GM12878 (cell line): Measurements from ENCODE around the gene NOM1. TPM values are rescaled to one million over a fixed set of nuclear protein-coding genes. Genes with fewer than 3 reads are reported as not detected.

Experiments used
- ATAC-seq: fragments of 200-7000 bp; cut with Tn5 transposase; 3 replicates; pipeline ENCODE4 v1.9.1; 2020; ENCODE audit warnings: mild to moderate bottlenecking, moderate library complexity
- BruUV-seq: library from RNA; stranded (reverse); fragments of 400-500 nt; replicated peaks from 2 replicates; lab custom pipeline; 2021; lab: Mats Ljungman, UMichigan
- CTCF ChIA-PET: fragments of 300-600 bp; sonication (Branson Sonifier 250); formaldehyde crosslinking; extraction: SDS; loops from one replicate; lab custom pipeline; 2021; ENCODE audit warnings: inconsistent platforms; lab: Yijun Ruan, JAX
- POLR2A ChIA-PET: fragments of 350-600 bp; formaldehyde crosslinking; extraction: SDS; loops from one replicate; lab custom pipeline; 2021; ENCODE audit warnings: inconsistent platforms; lab: Charles Lee
- RAD21 ChIA-PET: fragments of 300-600 bp; sonication (Branson Sonifier 250); formaldehyde crosslinking; loops from one replicate; lab custom pipeline; 2023; ENCODE audit warnings: antibody characterized with exemption; ENCODE audit not compliant: unreplicated experiment; lab: Charles Lee
- SMC1A ChIA-PET: fragments of 300-600 bp; sonication (Branson Sonifier 250); formaldehyde crosslinking; loops from one replicate; lab custom pipeline; 2023; ENCODE audit not compliant: unreplicated experiment, uncharacterized antibody; lab: Charles Lee
- DNase-seq: peaks from one replicate; pipeline ENCODE4 v3.0.0-alpha.2; 2011; ENCODE audit warnings: low read depth, low spot score
- FAIRE-seq: peaks from 3 replicates; lab custom pipeline; 2011; peaks lifted over from hg19 to GRCh38; lab: Jason Lieb, UNC
- H2AFZ ChIP-seq: 2 replicates; pipeline ENCODE4 v1.6.0; 2011; ENCODE audit warnings: low read depth, low read length, control low read depth; ENCODE audit not compliant: control insufficient read depth
- H3K27ac ChIP-seq: 2 replicates; pipeline ENCODE4 v1.5.1; 2011; ENCODE audit warnings: control low read depth; ENCODE audit not compliant: control insufficient read depth, insufficient read depth
- H3K27me3 ChIP-seq, 2 experiments: replicated peaks in 1 of 2; 2 replicates each; pipeline versions ENCODE4 v1.6.0 to v1.6.1; 2011; ENCODE audit warnings: low read length in 1 of 2; ENCODE audit not compliant: control insufficient read depth in 2 of 2, insufficient read depth in 2 of 2
- H3K36me3 ChIP-seq, 2 experiments: 2 replicates each; pipeline ENCODE4 v1.5.1; 2011; ENCODE audit warnings: low read length in 1 of 2; ENCODE audit not compliant: control insufficient read depth in 2 of 2, insufficient read depth in 2 of 2
- H3K4me1 ChIP-seq: 2 replicates; pipeline ENCODE4 v1.6.1; 2011; ENCODE audit warnings: mild to moderate bottlenecking, low read length, moderate library complexity, mixed read lengths; ENCODE audit not compliant: control insufficient read depth, insufficient read depth
- H3K4me2 ChIP-seq: 2 replicates; pipeline ENCODE4 v1.6.0; 2011; ENCODE audit warnings: control low read depth; ENCODE audit not compliant: control insufficient read depth, insufficient read depth
- H3K4me3 ChIP-seq: fragments of 200-600 bp; sonication (generic); 2 replicates; pipeline ENCODE4 v1.5.1; 2016
- H3K79me2 ChIP-seq: 2 replicates; pipeline ENCODE4 v1.6.0; 2011; ENCODE audit warnings: low read length; ENCODE audit not compliant: control insufficient read depth, insufficient read depth
- H3K9ac ChIP-seq: 2 replicates; pipeline ENCODE4 v1.8.0; 2011; ENCODE audit warnings: low read length, control low read depth, mixed read lengths; ENCODE audit not compliant: control insufficient read depth, insufficient read depth
- H3K9me3 ChIP-seq: replicated peaks from 3 replicates; pipeline ENCODE4 v1.5.1; 2011; ENCODE audit warnings: mild to moderate bottlenecking, low read length; ENCODE audit not compliant: control insufficient read depth, insufficient read depth
- H4K20me1 ChIP-seq: 2 replicates; pipeline ENCODE4 v1.6.0; 2011; ENCODE audit not compliant: control insufficient read depth, insufficient read depth
- HDGF ChIP-seq: fragments of 450-650 bp; IDR thresholded peaks from 2 replicates; pipeline ENCODE4 v1.6.1; 2016; ENCODE audit warnings: antibody characterized with exemption
- MEF2B ChIP-seq: fragments of 450-650 bp; IDR thresholded peaks from 2 replicates; pipeline ENCODE4 v1.6.1; 2018; ENCODE audit warnings: mild to moderate bottlenecking, moderate library complexity; ENCODE audit not compliant: partially characterized antibody, poor library complexity, severe bottlenecking
- MYB ChIP-seq: fragments of 150-350 bp; IDR thresholded peaks from 2 replicates; pipeline ENCODE4 v1.6.1; 2014; ENCODE audit warnings: mild to moderate bottlenecking, low read depth, low read length, borderline replicate concordance
- PAX8 ChIP-seq: fragments of 450-650 bp; IDR thresholded peaks from 2 replicates; pipeline ENCODE4 v1.6.1; 2017; ENCODE audit warnings: mild to moderate bottlenecking, moderate library complexity
- RAD51 ChIP-seq: fragments of 450-650 bp; IDR thresholded peaks from 2 replicates; pipeline ENCODE4 v1.6.1; 2016; ENCODE audit warnings: moderate library complexity, mild to moderate bottlenecking, inconsistent platforms
- RB1 ChIP-seq: fragments of 450-650 bp; formaldehyde crosslinking; IDR thresholded peaks from 2 replicates; pipeline ENCODE4 v1.6.1; 2017; ENCODE audit warnings: mild to moderate bottlenecking, borderline replicate concordance
- RUNX3 ChIP-seq: IDR thresholded peaks from 2 replicates; pipeline ENCODE4 v1.6.1; 2012; ENCODE audit warnings: low read length, inconsistent platforms
- SMAD5 ChIP-seq: IDR thresholded peaks from 2 replicates; pipeline ENCODE4 v1.6.1; 2016; ENCODE audit warnings: antibody characterized with exemption, low read depth
- SMARCA5 ChIP-seq: fragments of 450-650 bp; IDR thresholded peaks from 2 replicates; pipeline ENCODE4 v1.6.1; 2017; ENCODE audit warnings: mild to moderate bottlenecking
- STAT1 ChIP-seq: fragments of 450-650 bp; conservative IDR thresholded peaks from 2 replicates; pipeline ENCODE4 v1.6.1; 2014; ENCODE audit warnings: antibody characterized with exemption, mild to moderate bottlenecking
- STAT3 ChIP-seq: IDR thresholded peaks from 2 replicates; pipeline ENCODE4 v1.6.1; 2011; ENCODE audit warnings: low read depth, low read length, improper control_type of control experiment
- WRNIP1 ChIP-seq: IDR thresholded peaks from 2 replicates; pipeline ENCODE4 v1.6.1; 2011; ENCODE audit warnings: low read depth, low read length, improper control_type of control experiment, borderline replicate concordance
- YBX1 ChIP-seq: fragments of 450-650 bp; IDR thresholded peaks from 2 replicates; pipeline ENCODE4 v1.6.1; 2016; ENCODE audit warnings: antibody characterized with exemption
- WGBS: methylation state at CpG from one replicate; pipeline ENCODE4 v1.1.6; 2016; ENCODE audit warnings: low lambda C conversion rate; ENCODE audit not compliant: insufficient replicate concordance, insufficient coverage; ENCODE audit errors: missing lambda C conversion rate; 5-methylcytosine and 5-hydroxymethylcytosine counted together
- in situ Hi-C: fragments of 300-500 bp; cut with MboI; formaldehyde crosslinking; loops from 9 replicates; pipeline ENCODE4 v1.14.3; 2018; ENCODE audit warnings: mixed read lengths
- intact Hi-C: fragments of 100-400 bp; cut with micrococcal nuclease; formaldehyde crosslinking; loops from one replicate; pipeline ENCODE4 v1.14.2; 2022; ENCODE audit not compliant: unreplicated experiment
- polyA plus RNA-seq, 11 experiments: library from polyadenylated mRNA; depleted of rRNA in 4 of 11; unstranded in 6 of 11; stranded (reverse) in 5 of 11; fragments of >200 nt; fragmentation: Nextera tagmentation in 4 of 11; fragmentation: Illumina TruSeq in 1 of 11; extraction: Ambion mirVana in 4 of 11; extraction: Trizol in 1 of 11; gene quantifications; 1 replicate in 1 of 11; 2 replicates in 10 of 11; pipeline versions ENCODE4 v1.2.1 to v1.2.3, GENCODE V29; 2011 to 2016; ENCODE audit warnings: inconsistent platforms in 2 of 11, missing spikeins in 2 of 11, low read depth in 1 of 11
- total RNA-seq, 4 experiments: library from RNA; depleted of rRNA in 3 of 4; stranded (reverse); fragments of >200 nt in 3 of 4; fragmentation: Illumina TruSeq in 1 of 4; extraction: Trizol in 1 of 4; gene quantifications; 2 replicates each; pipeline versions ENCODE4 v1.2.1 to v1.2.3, GENCODE V29; 2013 to 2021
- TF ChIP-seq, protein P1 (sequence below): fragments of 450-650 bp; formaldehyde crosslinking; IDR thresholded peaks from 2 replicates; pipeline ENCODE4 v1.4.0; 2020; ENCODE audit warnings: mild to moderate bottlenecking, moderate library complexity
- TF ChIP-seq, protein P2 (sequence below): IDR thresholded peaks from 2 replicates; pipeline ENCODE4 v1.6.1; 2012; ENCODE audit warnings: low read depth, low read length, improper control_type of control experiment
- TF ChIP-seq, protein P3 (sequence below): fragments of 150-350 bp; IDR thresholded peaks from 2 replicates; pipeline ENCODE4 v1.6.1; 2016; ENCODE audit warnings: low read depth, low read length

Gene NOM1
- total and polyA plus RNA-seq, 10 of the 15 experiments (the other 5 are each of a cell fraction or from before 2014, with no cell fraction given), result 2.9 to 21.3 (median 17.8) TPM

DNA sequence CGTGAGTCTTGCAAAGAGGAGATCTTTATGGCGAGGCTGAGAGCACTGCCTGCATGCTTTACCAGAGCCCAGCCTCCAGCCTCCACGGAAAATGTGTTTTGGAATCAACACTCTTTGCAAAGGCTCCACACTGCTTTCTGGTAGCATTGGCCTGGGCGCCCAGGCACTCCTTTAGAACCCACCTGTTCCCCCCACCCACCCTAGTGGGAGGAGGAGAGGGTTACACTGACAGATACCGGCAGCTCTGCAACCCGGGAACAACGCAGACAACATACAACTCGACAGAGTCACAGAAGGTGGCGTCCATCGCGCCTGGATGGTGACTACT is 66.5 kb downstream of the NOM1 start (continued):
- TF ChIP-seq, protein P1, sequence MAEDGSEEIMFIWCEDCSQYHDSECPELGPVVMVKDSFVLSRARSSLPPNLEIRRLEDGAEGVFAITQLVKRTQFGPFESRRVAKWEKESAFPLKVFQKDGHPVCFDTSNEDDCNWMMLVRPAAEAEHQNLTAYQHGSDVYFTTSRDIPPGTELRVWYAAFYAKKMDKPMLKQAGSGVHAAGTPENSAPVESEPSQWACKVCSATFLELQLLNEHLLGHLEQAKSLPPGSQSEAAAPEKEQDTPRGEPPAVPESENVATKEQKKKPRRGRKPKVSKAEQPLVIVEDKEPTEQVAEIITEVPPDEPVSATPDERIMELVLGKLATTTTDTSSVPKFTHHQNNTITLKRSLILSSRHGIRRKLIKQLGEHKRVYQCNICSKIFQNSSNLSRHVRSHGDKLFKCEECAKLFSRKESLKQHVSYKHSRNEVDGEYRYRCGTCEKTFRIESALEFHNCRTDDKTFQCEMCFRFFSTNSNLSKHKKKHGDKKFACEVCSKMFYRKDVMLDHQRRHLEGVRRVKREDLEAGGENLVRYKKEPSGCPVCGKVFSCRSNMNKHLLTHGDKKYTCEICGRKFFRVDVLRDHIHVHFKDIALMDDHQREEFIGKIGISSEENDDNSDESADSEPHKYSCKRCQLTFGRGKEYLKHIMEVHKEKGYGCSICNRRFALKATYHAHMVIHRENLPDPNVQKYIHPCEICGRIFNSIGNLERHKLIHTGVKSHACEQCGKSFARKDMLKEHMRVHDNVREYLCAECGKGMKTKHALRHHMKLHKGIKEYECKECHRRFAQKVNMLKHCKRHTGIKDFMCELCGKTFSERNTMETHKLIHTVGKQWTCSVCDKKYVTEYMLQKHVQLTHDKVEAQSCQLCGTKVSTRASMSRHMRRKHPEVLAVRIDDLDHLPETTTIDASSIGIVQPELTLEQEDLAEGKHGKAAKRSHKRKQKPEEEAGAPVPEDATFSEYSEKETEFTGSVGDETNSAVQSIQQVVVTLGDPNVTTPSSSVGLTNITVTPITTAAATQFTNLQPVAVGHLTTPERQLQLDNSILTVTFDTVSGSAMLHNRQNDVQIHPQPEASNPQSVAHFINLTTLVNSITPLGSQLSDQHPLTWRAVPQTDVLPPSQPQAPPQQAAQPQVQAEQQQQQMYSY (CRISPR knock-in tag), result no peak
- TF ChIP-seq RAD51, result no peak
- TF ChIP-seq, all 136 proteins: peak for 0

DNA sequence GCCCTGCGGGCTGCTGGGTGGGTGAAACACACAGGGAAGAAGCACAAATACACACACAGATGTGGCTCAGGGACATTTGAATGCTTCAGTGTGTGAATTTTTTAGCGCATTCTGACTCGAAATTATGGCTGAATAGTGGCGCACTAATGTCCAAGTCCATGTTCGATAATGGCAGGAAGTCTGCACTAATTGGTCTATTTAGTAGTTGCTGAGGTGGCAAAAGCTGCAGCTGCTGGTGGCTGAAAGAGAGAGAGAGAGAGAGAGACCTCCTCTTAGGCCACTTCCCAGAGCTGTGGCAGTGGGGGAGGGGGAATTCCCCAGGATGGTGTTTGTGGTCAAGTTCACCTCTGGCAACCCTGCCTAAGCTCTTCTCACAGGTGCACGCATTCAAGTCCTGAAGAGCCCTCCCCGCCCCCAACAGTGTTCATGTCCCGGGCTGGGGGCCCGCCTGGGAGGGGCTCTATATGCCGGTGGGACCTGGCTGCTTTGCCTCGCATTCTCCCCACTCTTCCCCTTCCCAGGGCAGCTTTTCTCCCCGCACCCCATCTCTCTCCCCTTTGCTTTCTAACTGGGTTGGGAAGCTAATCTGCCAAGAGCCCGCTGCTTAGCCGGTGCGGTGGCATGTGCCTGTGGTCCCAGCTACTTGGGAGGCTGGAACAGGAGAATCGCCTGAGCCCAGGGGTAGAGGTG is 67.0 kb downstream of the NOM1 start:
- no peaks in the 10 kb centered on the region for H3K36me3 ChIP-seq
- H3K27ac ChIP-seq, result no peak overlapping the region
- no peak overlapping the region for H3K9ac ChIP-seq
- peaks cover 11 to 17% of the 10 kb centered on the region in 2 experiments for H3K27me3 ChIP-seq
- POLR2A ChIA-PET, result interaction anchor here (0.5 kb wide), 4 partner anchors 118 to 185 kb away, joined by 3 to 4 read pairs (median 4); no protein-coding TSS in a partner anchor
- CTCF ChIA-PET, result interaction anchor here (0.9 to 1.5 kb wide), 4 partner anchors 9 to 120 kb away, joined by 3 to 4 read pairs (median 3); no protein-coding TSS in a partner anchor
- 0 out of 2 replicates have a peak overlapping the region, but pooled peaks have one; percentile 3 for H3K4me3 ChIP-seq
- DNase-seq (peak; percentile 72), FAIRE-seq (peak; percentile 94), ATAC-seq (peak; percentile 85)
- H2AFZ ChIP-seq, result peak overlapping the region; percentile 22
- H4K20me1 ChIP-seq, result no peaks in the 10 kb centered on the region
- peaks cover 37% of the 10 kb centered on the region for H3K4me1 ChIP-seq
- intact Hi-C loops (loop anchor here (10.0 kb wide), 2 partner anchors 122 to 338 kb away; partner anchors contain the start of gene LMBR1), in situ Hi-C loops (no loop called here)
- 14% methylated on average over 16 of the region's 16 CpGs for WGBS
- BruUV-seq, result no TSS peak
- no peaks in the 10 kb centered on the region; the same call in 2 of the 3 replicates for H3K9me3 ChIP-seq
- peak overlapping the region; percentile 52 for H3K4me2 ChIP-seq
- H3K79me2 ChIP-seq, result no peaks in the 10 kb centered on the region
- RAD21 ChIA-PET, result interaction anchor here (0.5 to 1.3 kb wide), 2 partner anchors 98 to 139 kb away, joined by 3 read pairs; no protein-coding TSS in a partner anchor
- SMC1A ChIA-PET, result interaction anchor here (0.7 to 1.2 kb wide), 5 partner anchors 16 to 132 kb away, joined by 3 to 6 read pairs (median 3); no protein-coding TSS in a partner anchor
- TF ChIP-seq SMARCA5 (no peak), RB1 (no peak), WRNIP1 (0 out of 2 replicates have a peak, but pooled peaks have one; percentile 62), PAX8 (no peak), RUNX3 (peak; percentile 99), MYB (no peak; the same call in 1 of the 2 replicates), MEF2B (peak; percentile 51), STAT3 (no peak), SMAD5 (no peak), YBX1 (no peak), STAT1 (no peak), HDGF (no peak)
- TF ChIP-seq, protein P2, sequence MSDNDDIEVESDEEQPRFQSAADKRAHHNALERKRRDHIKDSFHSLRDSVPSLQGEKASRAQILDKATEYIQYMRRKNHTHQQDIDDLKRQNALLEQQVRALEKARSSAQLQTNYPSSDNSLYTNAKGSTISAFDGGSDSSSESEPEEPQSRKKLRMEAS, result no peak
- TF ChIP-seq, protein P3, sequence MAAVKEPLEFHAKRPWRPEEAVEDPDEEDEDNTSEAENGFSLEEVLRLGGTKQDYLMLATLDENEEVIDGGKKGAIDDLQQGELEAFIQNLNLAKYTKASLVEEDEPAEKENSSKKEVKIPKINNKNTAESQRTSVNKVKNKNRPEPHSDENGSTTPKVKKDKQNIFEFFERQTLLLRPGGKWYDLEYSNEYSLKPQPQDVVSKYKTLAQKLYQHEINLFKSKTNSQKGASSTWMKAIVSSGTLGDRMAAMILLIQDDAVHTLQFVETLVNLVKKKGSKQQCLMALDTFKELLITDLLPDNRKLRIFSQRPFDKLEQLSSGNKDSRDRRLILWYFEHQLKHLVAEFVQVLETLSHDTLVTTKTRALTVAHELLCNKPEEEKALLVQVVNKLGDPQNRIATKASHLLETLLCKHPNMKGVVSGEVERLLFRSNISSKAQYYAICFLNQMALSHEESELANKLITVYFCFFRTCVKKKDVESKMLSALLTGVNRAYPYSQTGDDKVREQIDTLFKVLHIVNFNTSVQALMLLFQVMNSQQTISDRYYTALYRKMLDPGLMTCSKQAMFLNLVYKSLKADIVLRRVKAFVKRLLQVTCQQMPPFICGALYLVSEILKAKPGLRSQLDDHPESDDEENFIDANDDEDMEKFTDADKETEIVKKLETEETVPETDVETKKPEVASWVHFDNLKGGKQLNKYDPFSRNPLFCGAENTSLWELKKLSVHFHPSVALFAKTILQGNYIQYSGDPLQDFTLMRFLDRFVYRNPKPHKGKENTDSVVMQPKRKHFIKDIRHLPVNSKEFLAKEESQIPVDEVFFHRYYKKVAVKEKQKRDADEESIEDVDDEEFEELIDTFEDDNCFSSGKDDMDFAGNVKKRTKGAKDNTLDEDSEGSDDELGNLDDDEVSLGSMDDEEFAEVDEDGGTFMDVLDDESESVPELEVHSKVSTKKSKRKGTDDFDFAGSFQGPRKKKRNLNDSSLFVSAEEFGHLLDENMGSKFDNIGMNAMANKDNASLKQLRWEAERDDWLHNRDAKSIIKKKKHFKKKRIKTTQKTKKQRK, result no peak
